H1 (cell line): ENCODE data around the gene TIMM23. TPM values are rescaled to one million over a fixed set of nuclear protein-coding genes. Genes with fewer than 3 reads are reported as not detected.
"Not testable (repeated sequence)": the region's sequence is repeated elsewhere in the genome, so short reads cannot be mapped to it uniquely, and the experiment has no call there.

ENCODE experiments used
- CTCF ChIA-PET: fragments of 300-600 bp; sonication (Branson Sonifier 250); formaldehyde crosslinking; loops from one replicate; lab custom pipeline; 2021; ENCODE audit not compliant: partially characterized antibody; lab: Charles Lee
- POLR2A ChIA-PET: fragments of 300-600 bp; sonication (Branson Sonifier 250); formaldehyde crosslinking; loops from one replicate; lab custom pipeline; 2021; ENCODE audit warnings: inconsistent platforms; ENCODE audit not compliant: partially characterized antibody; lab: Charles Lee
- DNase-seq, 2 experiments: peaks; one replicate each; pipeline versions ENCODE4 v3.0.0 to v3.0.0-alpha.2; 2010 to 2022; ENCODE audit warnings: low spot score in 2 of 2, low read depth in 1 of 2, mixed read lengths in 1 of 2
- FAIRE-seq: peaks from 2 replicates; lab custom pipeline; 2011; peaks lifted over from hg19 to GRCh38; lab: Jason Lieb, UNC
- H2AFZ ChIP-seq: 2 replicates; pipeline ENCODE4 v1.8.1; 2012; ENCODE audit warnings: low read length, inconsistent platforms
- H2AK5ac ChIP-seq: 2 replicates; pipeline ENCODE4 v1.6.1; 2013; ENCODE audit warnings: low read depth, low read length
- H2BK120ac ChIP-seq: replicated peaks from 2 replicates; pipeline ENCODE3; 2013; ENCODE audit warnings: low read depth, low read length, inconsistent platforms
- H2BK12ac ChIP-seq: 2 replicates; pipeline ENCODE4 v1.6.1; 2013; ENCODE audit warnings: low read depth, low read length
- H2BK15ac ChIP-seq: 2 replicates; pipeline ENCODE4 v1.6.1; 2013; ENCODE audit warnings: low read length
- H2BK20ac ChIP-seq: 2 replicates; pipeline ENCODE4 v1.6.1; 2013; ENCODE audit warnings: low read length
- H2BK5ac ChIP-seq: 2 replicates; pipeline ENCODE4 v1.6.1; 2013; ENCODE audit warnings: low read depth, low read length
- H3K14ac ChIP-seq: 2 replicates; pipeline ENCODE4 v1.6.1; 2013; ENCODE audit warnings: inconsistent platforms; ENCODE audit not compliant: insufficient read length
- H3K18ac ChIP-seq: 2 replicates; pipeline ENCODE4 v1.6.1; 2013; ENCODE audit warnings: low read length; ENCODE audit errors: extremely low read depth
- H3K23ac ChIP-seq: 2 replicates; pipeline ENCODE4 v1.6.1; 2013; ENCODE audit warnings: inconsistent platforms; ENCODE audit not compliant: insufficient read length
- H3K23me2 ChIP-seq: 2 replicates; pipeline ENCODE4 v1.6.1; 2013; ENCODE audit warnings: low read depth, low read length
- H3K27ac ChIP-seq: 2 replicates; pipeline ENCODE4 v1.6.1; 2011; ENCODE audit warnings: low read depth, low read length, inconsistent platforms
- H3K27me3 ChIP-seq, 4 experiments: replicated peaks in 1 of 4; 1 replicate in 1 of 4; 2 replicates in 3 of 4; pipeline versions ENCODE4 v1.6.1 to v1.8.1; 2011 to 2013; ENCODE audit warnings: low read length in 3 of 4, mild to moderate bottlenecking in 3 of 4, inconsistent platforms in 2 of 4, mixed read lengths in 2 of 4, moderate library complexity in 1 of 4; ENCODE audit not compliant: control insufficient read depth in 3 of 4, insufficient read depth in 3 of 4; ENCODE audit errors: extremely low read depth in 1 of 4
- H3K36me3 ChIP-seq, 4 experiments: 2 replicates each; pipeline versions ENCODE4 v1.6.1 to v1.8.1; 2011 to 2013; ENCODE audit warnings: mild to moderate bottlenecking in 4 of 4, low read length in 3 of 4, moderate library complexity in 2 of 4, control low read depth in 1 of 4, inconsistent platforms in 1 of 4; ENCODE audit not compliant: insufficient read depth in 4 of 4, control insufficient read depth in 2 of 4
- H3K4ac ChIP-seq: replicated peaks from 2 replicates; pipeline ENCODE3; 2013; ENCODE audit warnings: low read length, low read depth, mixed read lengths, inconsistent platforms; ENCODE audit not compliant: insufficient read length
- H3K4me1 ChIP-seq, 4 experiments: replicated peaks in 1 of 4; 1 replicate in 1 of 4; 2 replicates in 3 of 4; pipeline versions ENCODE4 v1.6.1 to v1.8.1; 2011 to 2013; ENCODE audit warnings: low read length in 3 of 4, inconsistent platforms in 2 of 4, mixed read lengths in 1 of 4; ENCODE audit not compliant: insufficient read depth in 4 of 4, control insufficient read depth in 3 of 4
- H3K4me2 ChIP-seq, 2 experiments: 2 replicates each; pipeline versions ENCODE4 v1.6.1 to v1.8.1; 2011 to 2013; ENCODE audit warnings: low read depth in 2 of 2, low read length in 2 of 2, control low read depth in 1 of 2, inconsistent platforms in 1 of 2, mild to moderate bottlenecking in 1 of 2; ENCODE audit not compliant: insufficient read depth in 1 of 2
- H3K4me3 ChIP-seq, 4 experiments: fragments of 200-600, 300-600 bp in 1 of 4; sonication (generic), shearing (Covaris generic), sonication (Bioruptor Twin) in 1 of 4; 2 replicates each; pipeline versions ENCODE4 v1.5.1 to v1.8.1; 2011 to 2016; ENCODE audit warnings: low read length in 4 of 4, low read depth in 3 of 4, control low read depth in 2 of 4, inconsistent platforms in 2 of 4, mild to moderate bottlenecking in 2 of 4, mixed read lengths in 1 of 4, moderate library complexity in 1 of 4; ENCODE audit not compliant: insufficient read depth in 2 of 4; ENCODE audit errors: extremely low read depth in 1 of 4
- H3K56ac ChIP-seq: replicated peaks from 2 replicates; pipeline ENCODE3; 2013; ENCODE audit warnings: low read depth, mild to moderate bottlenecking, mixed read lengths, low read length, inconsistent platforms; ENCODE audit not compliant: insufficient read length
- H3K79me1 ChIP-seq: 2 replicates; pipeline ENCODE4 v1.6.1; 2013; ENCODE audit warnings: low read depth, low read length, control low read depth
- H3K79me2 ChIP-seq, 2 experiments: 2 replicates each; pipeline versions ENCODE4 v1.6.1 to v1.8.1; 2012 to 2013; ENCODE audit warnings: low read length in 2 of 2, mild to moderate bottlenecking in 2 of 2, inconsistent platforms in 1 of 2; ENCODE audit not compliant: insufficient read depth in 2 of 2, control insufficient read depth in 1 of 2
- H3K9ac ChIP-seq, 4 experiments: replicated peaks in 1 of 4; 1 replicate in 1 of 4; 2 replicates in 3 of 4; pipeline versions ENCODE4 v1.6.1 to v1.8.1; 2011 to 2013; ENCODE audit warnings: low read depth in 3 of 4, low read length in 3 of 4, control low read depth in 2 of 4, mild to moderate bottlenecking in 2 of 4, moderate library complexity in 2 of 4, inconsistent platforms in 1 of 4; ENCODE audit errors: extremely low read depth in 1 of 4
- H3K9me3 ChIP-seq, 2 experiments: 2 replicates each; pipeline versions ENCODE4 v1.6.1 to v1.8.1; 2012 to 2013; ENCODE audit warnings: mild to moderate bottlenecking in 2 of 2, moderate library complexity in 2 of 2, control low read depth in 1 of 2, inconsistent platforms in 1 of 2, low read depth in 1 of 2, low read length in 1 of 2, mixed read lengths in 1 of 2; ENCODE audit not compliant: insufficient read depth in 2 of 2
- H4K20me1 ChIP-seq, 2 experiments: replicated peaks in 1 of 2; 2 replicates each; pipeline versions ENCODE3 to v1.8.1; 2011 to 2013; ENCODE audit warnings: inconsistent platforms in 2 of 2, low read length in 2 of 2, mild to moderate bottlenecking in 1 of 2; ENCODE audit not compliant: insufficient read depth in 2 of 2, control insufficient read depth in 1 of 2
- H4K5ac ChIP-seq: 2 replicates; pipeline ENCODE4 v1.6.1; 2013; ENCODE audit warnings: low read length, low read depth, mixed read lengths, inconsistent platforms; ENCODE audit not compliant: insufficient read length
- H4K8ac ChIP-seq: 2 replicates; pipeline ENCODE4 v1.8.0; 2013; ENCODE audit warnings: mild to moderate bottlenecking, moderate library complexity, low read length, inconsistent platforms; ENCODE audit not compliant: insufficient read depth; ENCODE audit errors: extremely low read depth
- H4K91ac ChIP-seq: replicated peaks from 2 replicates; pipeline ENCODE3; 2013; ENCODE audit warnings: low read length, mixed read lengths, inconsistent platforms; ENCODE audit not compliant: insufficient read length
- WGBS, 2 experiments: shearing (Covaris generic) in 1 of 2; methylation state at CpG; one replicate each; pipeline versions ENCODE4 v1.1.6 to v1.1.7; 2013 to 2015; ENCODE audit warnings: low lambda C conversion rate in 2 of 2, mixed read lengths in 2 of 2, inconsistent platforms in 1 of 2, low coverage in 1 of 2, missing lambda C conversion rate in 1 of 2; ENCODE audit not compliant: insufficient replicate concordance in 2 of 2, insufficient coverage in 1 of 2, insufficient read length in 1 of 2; ENCODE audit errors: extremely low coverage in 1 of 2, missing lambda C conversion rate in 1 of 2; 5-methylcytosine and 5-hydroxymethylcytosine counted together
- polyA plus RNA-seq, 7 experiments: library from polyadenylated mRNA; depleted of rRNA in 3 of 7; stranded (reverse) in 5 of 7; unstranded in 2 of 7; fragments of >200 nt in 5 of 7; fragments of 200-250 nt in 2 of 7; gene quantifications; 1 replicate in 5 of 7; 2 replicates in 1 of 7; 4 replicates in 1 of 7; pipeline versions ENCODE4 v1.2.1 to v1.2.3, GENCODE V29; 2011 to 2013; ENCODE audit warnings: missing spikeins in 2 of 7, mixed read lengths in 2 of 7
- total RNA-seq: library from RNA; stranded (reverse); fragmentation: NEBNext Ultra II Directional; extraction: Animal tissue kit (Norgen Biotek cat#: 25700); gene quantifications from 2 replicates; pipeline ENCODE4 v1.2.1, GENCODE V29; 2021

TIMM23 gene
- total and polyA plus RNA-seq, 2 of the 8 experiments (the other 6 are each of a cell fraction or from before 2014, with no cell fraction given), result 101 to 130 TPM

- H3K9me3 ChIP-seq, H3K4me3 ChIP-seq, H2BK20ac ChIP-seq, H4K91ac ChIP-seq, CTCF ChIA-PET, POLR2A ChIA-PET, H3K79me1 ChIP-seq, H3K4me1 ChIP-seq, H2BK15ac ChIP-seq, DNase-seq, H3K27ac ChIP-seq, H3K9ac ChIP-seq, H2AK5ac ChIP-seq, H4K5ac ChIP-seq, H4K8ac ChIP-seq, FAIRE-seq, H3K79me2 ChIP-seq, H3K4ac ChIP-seq, H3K14ac ChIP-seq, H4K20me1 ChIP-seq, H2BK5ac ChIP-seq, H3K23me2 ChIP-seq, H2AFZ ChIP-seq, H3K18ac ChIP-seq, H2BK120ac ChIP-seq, H3K27me3 ChIP-seq, H3K56ac ChIP-seq, H2BK12ac ChIP-seq, H3K23ac ChIP-seq, H3K4me2 ChIP-seq: not testable (repeated sequence)
- peaks cover 0 to 25% (median 8%) of the 10 kb centered on the region in 4 experiments; a peak in 5 of 8 replicates for H3K36me3 ChIP-seq
- 94% methylated on average over 2 of the region's 2 CpGs; no CpG with 5 or more reads in 1 of the 2 experiments for WGBS, 2 experiments
Observed at GRCh38 chr10:45984473-45984872, 12.2 kb downstream of the TIMM23 start.

- FAIRE-seq, result not testable (repeated sequence)
Observed at GRCh38 chr10:45985590-45985989, 13.3 kb downstream of the TIMM23 start.

More at GRCh38 chr10:45985590-45985989, 13.3 kb downstream of the TIMM23 start:
- H3K23ac ChIP-seq, H3K4me1 ChIP-seq, H3K27me3 ChIP-seq, H3K14ac ChIP-seq, H3K9ac ChIP-seq, H3K4me2 ChIP-seq, H2AFZ ChIP-seq, H4K8ac ChIP-seq, H2BK120ac ChIP-seq, H3K4me3 ChIP-seq, H4K20me1 ChIP-seq, POLR2A ChIA-PET, H3K4ac ChIP-seq, H2AK5ac ChIP-seq, CTCF ChIA-PET, H3K23me2 ChIP-seq, H2BK5ac ChIP-seq, DNase-seq, H4K91ac ChIP-seq, H3K27ac ChIP-seq, H3K18ac ChIP-seq, H3K79me2 ChIP-seq, H4K5ac ChIP-seq, H3K79me1 ChIP-seq, H3K9me3 ChIP-seq, H2BK15ac ChIP-seq, H3K56ac ChIP-seq, H2BK12ac ChIP-seq, H2BK20ac ChIP-seq: not testable (repeated sequence)
- peaks cover 0 to 25% (median 8%) of the 10 kb centered on the region in 4 experiments; a peak in 5 of 8 replicates for H3K36me3 ChIP-seq
- 85% methylated on average over 3 of the region's 3 CpGs; no CpG with 5 or more reads in 1 of the 2 experiments for WGBS, 2 experiments
